Lower leg skin (tissue), 3 donors: ENCODE results near the gene MAD1L1.

Experiments
- POLR2A ChIP-seq, 2 donors: fragments of 450-650 bp; IDR thresholded peaks; one replicate each; pipeline ENCODE4 v1.6.1; 2016 to 2017; ENCODE audit warnings: antibody characterized with exemption in 2 of 2, mild to moderate bottlenecking in 1 of 2, moderate library complexity in 1 of 2
- TF ChIP-seq, protein P1 (sequence below), 3 donors: fragments of 450-650 bp; IDR thresholded peaks; one replicate each; pipeline ENCODE4 v1.5.1; 2016; ENCODE audit warnings: antibody characterized with exemption in 3 of 3, mild to moderate bottlenecking in 3 of 3, moderate library complexity in 2 of 3

DNA sequence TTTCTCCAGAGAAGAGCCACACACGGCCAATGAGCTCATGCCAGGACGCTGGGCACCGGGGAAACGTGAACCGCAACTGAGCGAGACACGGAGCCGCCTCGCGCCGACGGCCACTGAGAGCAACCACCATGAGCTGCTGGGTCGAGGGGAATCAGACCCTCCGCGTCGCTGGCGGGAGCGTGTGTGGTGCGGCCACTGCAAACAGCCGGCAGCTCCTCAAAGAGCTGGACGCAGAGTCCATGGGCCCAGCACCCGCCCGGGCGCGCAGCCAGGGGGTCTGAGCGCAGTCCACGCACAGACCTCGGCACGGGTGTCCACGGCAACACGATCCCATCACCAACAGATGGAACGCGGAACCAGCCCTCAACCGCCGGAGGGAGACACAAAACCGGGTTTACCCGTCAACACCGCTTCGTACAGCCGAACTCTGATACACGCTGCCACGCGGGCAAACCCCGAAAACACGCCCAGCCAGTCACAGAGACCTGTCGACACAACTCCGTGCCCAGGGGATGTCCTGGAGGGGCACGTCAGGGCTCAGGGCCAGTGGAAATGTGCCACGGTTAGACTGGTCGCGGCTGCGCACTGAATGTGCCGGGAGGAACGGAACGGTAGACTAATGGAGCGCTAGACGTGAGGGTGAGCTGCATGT is 415.6 kb downstream of the MAD1L1 start:
- TF ChIP-seq, protein P1, sequence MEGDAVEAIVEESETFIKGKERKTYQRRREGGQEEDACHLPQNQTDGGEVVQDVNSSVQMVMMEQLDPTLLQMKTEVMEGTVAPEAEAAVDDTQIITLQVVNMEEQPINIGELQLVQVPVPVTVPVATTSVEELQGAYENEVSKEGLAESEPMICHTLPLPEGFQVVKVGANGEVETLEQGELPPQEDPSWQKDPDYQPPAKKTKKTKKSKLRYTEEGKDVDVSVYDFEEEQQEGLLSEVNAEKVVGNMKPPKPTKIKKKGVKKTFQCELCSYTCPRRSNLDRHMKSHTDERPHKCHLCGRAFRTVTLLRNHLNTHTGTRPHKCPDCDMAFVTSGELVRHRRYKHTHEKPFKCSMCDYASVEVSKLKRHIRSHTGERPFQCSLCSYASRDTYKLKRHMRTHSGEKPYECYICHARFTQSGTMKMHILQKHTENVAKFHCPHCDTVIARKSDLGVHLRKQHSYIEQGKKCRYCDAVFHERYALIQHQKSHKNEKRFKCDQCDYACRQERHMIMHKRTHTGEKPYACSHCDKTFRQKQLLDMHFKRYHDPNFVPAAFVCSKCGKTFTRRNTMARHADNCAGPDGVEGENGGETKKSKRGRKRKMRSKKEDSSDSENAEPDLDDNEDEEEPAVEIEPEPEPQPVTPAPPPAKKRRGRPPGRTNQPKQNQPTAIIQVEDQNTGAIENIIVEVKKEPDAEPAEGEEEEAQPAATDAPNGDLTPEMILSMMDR (IDR thresholded peaks at IDR 0.05), result no peak
- TF ChIP-seq POLR2A (IDR thresholded peaks at IDR 0.05), result no peak
